Measurements from ENCODE around the gene CHKA.

DNA sequence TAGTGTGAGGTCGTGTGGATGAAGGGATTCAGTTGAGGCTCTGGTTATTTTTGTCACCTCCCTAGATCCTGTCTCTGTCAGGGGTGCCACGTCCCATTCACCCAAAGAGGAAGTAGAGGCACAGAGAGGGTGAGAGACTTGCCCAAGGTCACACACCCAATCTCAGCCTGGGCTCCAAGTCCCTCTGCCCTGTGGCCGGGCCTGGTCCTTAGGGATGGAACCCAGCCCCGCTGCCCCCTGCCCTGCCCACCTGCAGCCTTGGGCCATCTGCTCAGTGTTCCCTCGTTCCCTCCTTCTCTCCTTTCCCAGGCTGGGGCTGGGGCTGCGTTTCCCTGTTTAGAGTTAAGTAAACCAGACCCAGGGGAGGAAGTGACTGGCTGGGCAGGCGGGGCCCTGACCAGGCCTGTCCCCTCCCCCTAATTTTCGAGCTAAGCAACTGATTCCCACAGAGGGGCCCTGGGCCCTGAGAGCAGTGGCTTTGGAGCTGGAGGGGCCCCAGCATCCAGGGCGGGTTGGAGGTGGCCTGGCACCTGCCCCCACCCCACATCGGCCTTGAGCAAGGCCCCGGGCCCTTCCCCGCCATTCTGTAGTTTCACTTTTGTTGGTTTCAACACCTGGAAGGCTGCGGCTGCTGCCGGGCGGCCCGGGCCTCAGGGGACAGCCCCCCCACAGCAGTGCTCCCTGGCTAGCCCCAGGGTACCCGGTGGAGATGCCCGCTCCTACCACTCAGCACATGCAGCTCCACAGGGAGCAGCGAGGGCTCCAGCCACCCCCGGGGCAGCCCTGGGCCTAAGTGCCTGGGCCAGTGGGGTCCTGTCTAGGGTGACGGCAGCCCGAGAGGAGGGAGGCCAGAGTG lies 80.9 kb downstream of the CHKA start:
- TF ChIP-seq, protein P1, sequence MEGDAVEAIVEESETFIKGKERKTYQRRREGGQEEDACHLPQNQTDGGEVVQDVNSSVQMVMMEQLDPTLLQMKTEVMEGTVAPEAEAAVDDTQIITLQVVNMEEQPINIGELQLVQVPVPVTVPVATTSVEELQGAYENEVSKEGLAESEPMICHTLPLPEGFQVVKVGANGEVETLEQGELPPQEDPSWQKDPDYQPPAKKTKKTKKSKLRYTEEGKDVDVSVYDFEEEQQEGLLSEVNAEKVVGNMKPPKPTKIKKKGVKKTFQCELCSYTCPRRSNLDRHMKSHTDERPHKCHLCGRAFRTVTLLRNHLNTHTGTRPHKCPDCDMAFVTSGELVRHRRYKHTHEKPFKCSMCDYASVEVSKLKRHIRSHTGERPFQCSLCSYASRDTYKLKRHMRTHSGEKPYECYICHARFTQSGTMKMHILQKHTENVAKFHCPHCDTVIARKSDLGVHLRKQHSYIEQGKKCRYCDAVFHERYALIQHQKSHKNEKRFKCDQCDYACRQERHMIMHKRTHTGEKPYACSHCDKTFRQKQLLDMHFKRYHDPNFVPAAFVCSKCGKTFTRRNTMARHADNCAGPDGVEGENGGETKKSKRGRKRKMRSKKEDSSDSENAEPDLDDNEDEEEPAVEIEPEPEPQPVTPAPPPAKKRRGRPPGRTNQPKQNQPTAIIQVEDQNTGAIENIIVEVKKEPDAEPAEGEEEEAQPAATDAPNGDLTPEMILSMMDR (conservative IDR thresholded peaks at IDR 0.05; ENCODE audit: low read depth, low read length) = no peak
- no peak for TF ChIP-seq NFE2L2 (IDR thresholded peaks at IDR 0.05; ENCODE audit: low read depth, low read length)
- TF ChIP-seq, protein P2, sequence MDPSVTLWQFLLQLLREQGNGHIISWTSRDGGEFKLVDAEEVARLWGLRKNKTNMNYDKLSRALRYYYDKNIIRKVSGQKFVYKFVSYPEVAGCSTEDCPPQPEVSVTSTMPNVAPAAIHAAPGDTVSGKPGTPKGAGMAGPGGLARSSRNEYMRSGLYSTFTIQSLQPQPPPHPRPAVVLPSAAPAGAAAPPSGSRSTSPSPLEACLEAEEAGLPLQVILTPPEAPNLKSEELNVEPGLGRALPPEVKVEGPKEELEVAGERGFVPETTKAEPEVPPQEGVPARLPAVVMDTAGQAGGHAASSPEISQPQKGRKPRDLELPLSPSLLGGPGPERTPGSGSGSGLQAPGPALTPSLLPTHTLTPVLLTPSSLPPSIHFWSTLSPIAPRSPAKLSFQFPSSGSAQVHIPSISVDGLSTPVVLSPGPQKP (IDR thresholded peaks at IDR 0.05; ENCODE audit: borderline replicate concordance, low read depth, low read length) = no peak
- peak; percentile 50; the same call in 1 of the 2 replicates for TF ChIP-seq POLR2A (IDR thresholded peaks at IDR 0.05; ENCODE audit: low read depth, low read length)
- no peak for TF ChIP-seq FOS (IDR thresholded peaks at IDR 0.05; ENCODE audit: low read depth, low read length)
- TF ChIP-seq, protein P3, sequence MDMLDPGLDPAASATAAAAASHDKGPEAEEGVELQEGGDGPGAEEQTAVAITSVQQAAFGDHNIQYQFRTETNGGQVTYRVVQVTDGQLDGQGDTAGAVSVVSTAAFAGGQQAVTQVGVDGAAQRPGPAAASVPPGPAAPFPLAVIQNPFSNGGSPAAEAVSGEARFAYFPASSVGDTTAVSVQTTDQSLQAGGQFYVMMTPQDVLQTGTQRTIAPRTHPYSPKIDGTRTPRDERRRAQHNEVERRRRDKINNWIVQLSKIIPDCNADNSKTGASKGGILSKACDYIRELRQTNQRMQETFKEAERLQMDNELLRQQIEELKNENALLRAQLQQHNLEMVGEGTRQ (IDR thresholded peaks at IDR 0.05; ENCODE audit: low read depth, low read length) = no peak
- TF ChIP-seq RFX5 (IDR thresholded peaks at IDR 0.05; ENCODE audit: low read depth, low read length) = no peak
- no peak for TF ChIP-seq SMC3 (IDR thresholded peaks at IDR 0.05; ENCODE audit: low read depth, low read length)
- TF ChIP-seq MAFK (IDR thresholded peaks at IDR 0.05; ENCODE audit: low read depth, low read length) = no peak
- no peak for TF ChIP-seq RAD21 (IDR thresholded peaks at IDR 0.05; ENCODE audit: low read length)
- TF ChIP-seq MAZ (IDR thresholded peaks at IDR 0.05; ENCODE audit: borderline replicate concordance, low read depth, low read length) = 0 out of 2 replicates have a peak, but pooled peaks have one; percentile 18
- TF ChIP-seq RCOR1 (IDR thresholded peaks at IDR 0.05; ENCODE audit: insufficient replicate concordance, low read length) = no peak
- no peak for TF ChIP-seq MXI1 (IDR thresholded peaks at IDR 0.05; ENCODE audit: borderline replicate concordance, low read depth, low read length)
- no peak for TF ChIP-seq CHD1 (IDR thresholded peaks at IDR 0.05; ENCODE audit: low read depth, low read length)

All from IMR-90 (cell line).